ENCODE data around the gene LRP1. TPM values are rescaled to one million over a fixed set of nuclear protein-coding genes. Genes with fewer than 3 reads are reported as not detected.

Gene LRP1
- total RNA-seq, 1 experiment from 2014 or later: 14.7 TPM

- intact Hi-C loops (cut with micrococcal nuclease): loop anchor here (2.0 kb wide), 1 partner anchor 26 kb away; no protein-coding TSS in a partner anchor
- H3K4me2 ChIP-seq (ENCODE audit: low read length): peak overlapping the region; percentile 99
These were observed 1.7 kb upstream of the LRP1 start for GRCh38 chr12:57126561-57126960.

GRCh38 chr12:57127101-57127725, 1.1 kb upstream of the LRP1 start:
- ATAC-seq (peak; percentile 65), DNase-seq (peak; percentile 62)
- intact Hi-C loops (cut with micrococcal nuclease): loop anchor here (2.0 kb wide), 1 partner anchor 26 kb away; no protein-coding TSS in a partner anchor
- peak overlapping the region; percentile 49 for H3K27ac ChIP-seq (ENCODE audit: low read length)
- H3K79me2 ChIP-seq (ENCODE audit: low read length): peaks cover 4% of the 10 kb centered on the region; the same call in 1 of the 2 replicates
- H3K27me3 ChIP-seq (ENCODE audit: low read length): no peaks in the 10 kb centered on the region
- H2AFZ ChIP-seq (ENCODE audit: low read length): peak overlapping the region; percentile 99
- POLR2A ChIA-PET (ENCODE audit: unreplicated experiment): no interaction called here
- BruUV-seq (replicated peaks): TSS peak; percentile 60
- CTCF ChIA-PET: interaction anchor here (0.5 to 2.1 kb wide), 6 partner anchors 48 to 104 kb away, joined by 3 to 17 read pairs (median 3); partner anchors contain the start of gene SHMT2
- no peaks in the 10 kb centered on the region for H3K9me2 ChIP-seq (replicated peaks; ENCODE audit: low read length)
- H3F3A ChIP-seq (ENCODE audit: low read length, unreplicated experiment): no peaks in the 10 kb centered on the region
- no peaks in the 10 kb centered on the region for H3K36me3 ChIP-seq (ENCODE audit: low read depth, low read length)
- peak overlapping the region; percentile 79 for H3K9ac ChIP-seq (ENCODE audit: low read length)
- H3K9me3 ChIP-seq (ENCODE audit: low read length): no peaks in the 10 kb centered on the region
- peak overlapping the region; percentile 99 for H3K4me2 ChIP-seq (ENCODE audit: low read length)
- H4K20me1 ChIP-seq (ENCODE audit: low read length): no peaks in the 10 kb centered on the region
- TF ChIP-seq EZH2 (IDR thresholded peaks at IDR 0.05; ENCODE audit: low read length, unreplicated experiment) (no peak), CTCF (conservative IDR thresholded peaks at IDR 0.05; ENCODE audit: low read depth, low read length) (peak; percentile 50)
- H3K4me1 ChIP-seq (ENCODE audit: insufficient read depth, low read length): peaks cover 18% of the 10 kb centered on the region; the same call in 1 of the 2 replicates
- H3K4me3 ChIP-seq (ENCODE audit: low read length): peak overlapping the region; percentile 94

More at GRCh38 chr12:57126561-57126960, 1.7 kb upstream of the LRP1 start:
- Histone ChIP-seq H3K4me1 (ENCODE audit: insufficient read depth, low read length) (peaks cover 13% of the 10 kb centered on the region; the same call in 1 of the 2 replicates), H3F3A (ENCODE audit: low read length, unreplicated experiment) (no peaks in the 10 kb centered on the region), H4K20me1 (ENCODE audit: low read length) (no peaks in the 10 kb centered on the region), H3K9ac (ENCODE audit: low read length) (no peak overlapping the region), H3K36me3 (ENCODE audit: low read depth, low read length) (no peaks in the 10 kb centered on the region), H3K27ac (ENCODE audit: low read length) (no peak overlapping the region), H2AFZ (ENCODE audit: low read length) (peak overlapping the region; percentile 99; the same call in 1 of the 2 replicates), H3K9me2 (replicated peaks; ENCODE audit: low read length) (no peaks in the 10 kb centered on the region), H3K79me2 (ENCODE audit: low read length) (peaks cover 4% of the 10 kb centered on the region; the same call in 1 of the 2 replicates), H3K9me3 (ENCODE audit: low read length) (no peaks in the 10 kb centered on the region), H3K4me3 (ENCODE audit: low read length) (peak overlapping the region; percentile 94; the same call in 1 of the 2 replicates), H3K27me3 (ENCODE audit: low read length) (no peaks in the 10 kb centered on the region)
- TF ChIP-seq EZH2phosphoT487 (IDR thresholded peaks at IDR 0.05; ENCODE audit: borderline replicate concordance, low read length) (no peak), CTCF (conservative IDR thresholded peaks at IDR 0.05; ENCODE audit: low read depth, low read length) (no peak), EZH2 (IDR thresholded peaks at IDR 0.05; ENCODE audit: low read length, unreplicated experiment) (no peak)
- no peak for DNase-seq
- ATAC-seq: no peak
- POLR2A ChIA-PET (ENCODE audit: unreplicated experiment): no interaction called here
- BruUV-seq (replicated peaks): no TSS peak
- CTCF ChIA-PET: interaction anchor here (0.5 to 2.1 kb wide), 4 partner anchors 49 to 104 kb away, joined by 3 to 17 read pairs (median 4); partner anchors contain the start of gene SHMT2
